Stromal cell of bone marrow (primary cell): ENCODE data around the gene RDH5.
A peak's percentile ranks its signal among the peaks of the same experiment; 100 is the strongest.

Experiments
- DNase-seq: peaks from one replicate; pipeline ENCODE4 v3.0.0-alpha.2; 2012; ENCODE audit warnings: low read depth

RDH5 gene

GRCh38 chr12:55712700-55713415 lies 7.3 kb upstream of the RDH5 start:
- no peak for DNase-seq

DNA sequence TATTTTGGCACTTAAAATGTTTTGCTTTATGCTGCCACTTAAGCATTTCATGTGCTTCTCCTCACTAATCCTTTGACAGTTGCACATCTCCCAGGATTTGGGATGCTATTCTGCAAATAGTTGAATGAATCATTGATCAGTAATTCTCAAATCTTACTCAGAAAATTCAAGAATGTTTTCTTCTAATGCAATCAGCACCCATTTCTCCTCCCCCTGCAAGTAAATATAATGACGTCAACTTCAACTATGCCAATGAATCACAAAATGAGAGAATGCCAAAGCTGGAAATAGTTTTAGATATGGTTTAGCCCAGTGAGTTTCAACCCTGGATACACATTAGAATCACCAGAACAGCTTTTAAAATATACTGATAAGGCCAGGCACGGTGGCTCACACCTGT lies 6.5 kb upstream of the RDH5 start:
- peak; percentile 86 for DNase-seq

DNA sequence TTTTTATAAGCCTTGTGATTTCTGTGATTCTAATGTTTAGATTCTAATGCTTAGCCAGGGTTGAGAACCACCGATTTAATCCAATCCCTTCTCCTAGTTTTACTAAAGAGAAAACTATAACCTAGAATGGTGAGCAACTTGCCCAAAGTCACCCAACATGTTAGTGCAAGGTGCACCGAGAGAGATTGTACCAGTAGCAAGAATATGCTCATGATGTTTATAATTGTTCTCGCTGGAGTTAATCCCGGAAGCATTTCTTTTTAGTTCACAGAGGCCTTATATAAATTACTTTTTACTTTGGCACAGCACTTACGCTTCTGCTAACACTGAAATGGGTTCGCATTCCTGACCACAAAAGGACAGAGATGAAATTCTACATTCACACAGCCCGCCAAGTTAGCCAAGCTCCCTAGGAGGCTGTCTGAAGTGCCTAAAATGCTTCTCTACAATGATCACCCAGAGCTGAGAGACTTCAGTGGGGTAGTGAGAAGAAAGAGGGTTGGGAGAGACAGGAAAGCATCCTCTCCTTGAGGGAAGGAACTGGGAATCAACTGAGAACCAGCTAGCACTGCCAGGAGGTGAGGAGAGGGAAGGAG lies 4.9 kb upstream of the RDH5 start:
- DNase-seq = no peak

DNA sequence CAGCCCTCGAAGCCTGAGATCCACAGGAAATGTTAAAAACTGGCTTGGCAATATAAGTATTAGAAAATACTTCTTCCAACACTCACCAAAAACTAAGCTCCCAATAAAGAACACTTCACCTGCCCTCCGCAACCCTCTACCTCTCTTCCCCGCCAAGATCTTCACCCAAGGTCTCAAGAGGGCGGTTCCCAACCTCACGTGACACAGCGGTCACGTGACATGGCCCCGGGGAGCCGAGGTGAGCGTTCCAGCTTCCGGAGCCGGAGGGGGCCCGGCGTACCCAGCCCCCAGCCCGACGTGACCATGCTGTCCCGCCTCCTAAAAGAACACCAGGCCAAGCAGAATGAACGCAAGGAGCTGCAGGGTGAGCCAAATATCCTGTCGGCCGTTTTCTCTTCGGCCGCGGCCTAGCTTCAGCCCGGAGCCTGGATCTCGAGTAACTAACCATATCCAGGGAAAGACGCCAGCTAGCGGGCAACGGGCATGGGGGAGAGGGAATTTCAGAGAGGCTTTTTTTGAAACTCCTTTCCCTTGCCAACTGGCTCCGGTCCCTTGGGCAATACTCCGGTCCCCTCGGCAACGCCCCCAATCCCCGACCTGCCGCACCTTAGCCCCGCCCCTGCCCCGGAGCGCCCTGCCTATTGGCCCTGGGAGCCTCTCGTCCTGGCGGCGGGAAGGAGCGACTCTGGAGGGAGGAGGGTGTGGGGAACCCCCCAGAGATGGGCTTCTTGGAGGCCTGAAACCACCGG lies 4.2 kb upstream of the RDH5 start, which contains the start of gene BLOC1S1:
TSS of gene BLOC1S1 (plus strand) at position 214 of the 749 bp plus-strand sequence. CDS start at position 220, 6 bp downstream.
- peak; percentile 76 for DNase-seq

DNA sequence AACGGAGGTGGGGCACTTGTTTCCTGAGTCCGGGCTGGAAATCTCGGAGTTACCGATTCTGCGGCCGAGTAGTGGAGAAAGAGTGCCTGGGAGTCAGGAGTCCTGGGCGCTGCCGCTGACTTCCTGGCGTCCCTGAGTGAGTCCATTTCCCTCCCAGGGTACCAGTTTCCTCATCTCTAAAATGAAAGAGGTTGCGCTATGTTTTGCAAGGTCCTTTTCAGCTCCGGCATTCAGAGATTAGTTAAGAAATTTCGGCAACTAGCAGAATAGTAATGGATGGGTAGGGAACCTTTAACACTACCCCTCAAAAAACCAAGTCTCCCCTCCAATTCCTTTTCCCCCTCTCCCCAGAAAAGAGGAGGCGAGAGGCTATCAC lies 3.6 kb upstream of the RDH5 start:
- DNase-seq = no peak

- DNase-seq = no peak
Observed at GRCh38 chr12:55717011-55718007, 2.9 kb upstream of the RDH5 start.

DNA sequence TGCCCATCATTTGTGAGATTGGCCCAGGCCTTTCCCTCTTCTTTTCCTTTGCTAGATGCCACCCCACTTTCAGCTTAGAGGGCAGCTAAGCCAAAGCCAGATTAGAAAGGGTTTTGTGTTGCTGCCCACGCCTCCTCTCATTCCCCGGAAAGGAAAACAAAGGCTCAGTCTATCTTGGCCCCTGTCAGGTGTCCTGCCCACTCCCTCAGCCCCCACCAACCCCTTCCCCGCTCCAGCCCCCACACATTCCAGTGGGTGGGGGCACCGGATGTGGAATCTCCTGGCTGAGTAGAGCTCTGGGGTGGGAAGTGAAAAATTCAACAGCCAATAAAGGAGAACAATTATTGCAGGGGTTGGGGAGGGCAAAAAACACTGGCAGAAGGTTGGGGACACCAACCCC lies 2.2 kb upstream of the RDH5 start:
- DNase-seq = no peak

DNA sequence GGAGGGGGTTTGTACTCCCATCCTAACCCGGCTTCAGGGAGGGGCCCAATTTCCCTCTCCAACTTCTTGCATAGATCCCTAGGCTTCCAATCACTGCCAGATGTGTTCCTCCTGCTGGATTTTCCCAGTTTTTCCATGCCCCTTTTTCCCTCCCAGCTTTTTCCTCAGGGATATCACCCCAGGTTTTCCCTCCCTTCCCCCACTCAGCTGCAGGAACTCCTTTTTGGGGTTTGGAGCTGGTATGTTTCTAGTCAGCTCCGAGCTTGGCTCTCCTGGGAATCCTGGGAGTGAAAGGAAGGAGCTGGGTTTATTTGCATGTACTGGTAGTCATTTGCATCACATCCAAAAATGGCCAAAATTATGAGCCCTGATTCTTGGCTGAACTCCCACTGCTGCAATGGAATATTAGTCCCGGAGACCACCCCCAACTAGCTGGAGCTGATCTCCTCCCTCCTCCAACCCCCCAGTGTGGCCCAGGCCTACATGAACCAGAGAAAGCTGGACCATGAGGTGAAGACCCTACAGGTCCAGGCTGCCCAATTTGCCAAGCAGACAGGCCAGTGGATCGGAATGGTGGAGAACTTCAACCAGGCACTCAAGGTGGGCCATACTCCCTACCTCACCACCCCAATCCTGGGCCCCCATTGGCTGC lies 1.4 kb upstream of the RDH5 start:
- DNase-seq = peak; percentile 61

- DNase-seq = no peak
Observed at GRCh38 chr12:55719371-55719770, 822 bp upstream of the RDH5 start.

DNA sequence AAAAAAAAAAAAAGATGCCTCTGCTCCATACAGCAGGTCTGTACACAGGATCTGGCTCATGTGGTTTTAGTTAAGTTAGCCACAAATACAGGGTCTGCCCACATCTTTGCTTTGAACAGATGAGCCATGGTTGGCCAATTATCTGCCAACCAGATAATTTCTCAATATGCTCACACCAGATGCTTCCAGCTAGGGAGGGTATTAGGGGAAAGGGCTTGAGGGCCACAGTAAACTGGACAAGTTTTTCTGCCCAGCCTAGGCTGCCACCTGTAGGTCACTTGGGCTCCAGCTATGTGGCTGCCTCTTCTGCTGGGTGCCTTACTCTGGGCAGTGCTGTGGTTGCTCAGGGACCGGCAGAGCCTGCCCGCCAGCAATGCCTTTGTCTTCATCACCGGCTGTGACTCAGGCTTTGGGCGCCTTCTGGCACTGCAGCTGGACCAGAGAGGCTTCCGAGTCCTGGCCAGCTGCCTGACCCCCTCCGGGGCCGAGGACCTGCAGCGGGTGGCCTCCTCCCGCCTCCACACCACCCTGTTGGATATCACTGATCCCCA lies 776 bp downstream of the RDH5 start:
- peak; percentile 87 for DNase-seq

DNA sequence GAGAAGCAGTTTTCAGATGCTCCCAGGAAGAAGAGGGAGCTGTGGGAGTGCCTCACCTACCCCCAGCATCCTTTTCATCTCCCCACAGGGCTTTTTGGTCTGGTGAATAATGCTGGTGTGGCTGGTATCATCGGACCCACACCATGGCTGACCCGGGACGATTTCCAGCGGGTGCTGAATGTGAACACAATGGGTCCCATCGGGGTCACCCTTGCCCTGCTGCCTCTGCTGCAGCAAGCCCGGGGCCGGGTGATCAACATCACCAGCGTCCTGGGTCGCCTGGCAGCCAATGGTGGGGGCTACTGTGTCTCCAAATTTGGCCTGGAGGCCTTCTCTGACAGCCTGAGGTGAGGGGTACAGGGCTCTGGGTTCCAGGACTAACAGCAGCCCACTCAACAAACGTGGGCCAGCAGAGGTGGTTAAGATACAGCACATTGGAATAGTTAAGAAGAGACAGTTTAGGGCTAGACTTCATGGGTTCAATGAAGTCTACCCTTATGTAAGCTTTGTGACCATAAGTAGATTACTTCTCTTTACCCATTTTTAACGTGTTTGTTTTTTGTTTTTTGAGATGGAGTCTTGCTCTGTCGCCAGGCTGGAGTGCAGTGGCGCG lies 1.5 kb downstream of the RDH5 start:
- no peak for DNase-seq

- DNase-seq = no peak
Observed at GRCh38 chr12:55722948-55723347, 2.8 kb downstream of the RDH5 start.

DNA sequence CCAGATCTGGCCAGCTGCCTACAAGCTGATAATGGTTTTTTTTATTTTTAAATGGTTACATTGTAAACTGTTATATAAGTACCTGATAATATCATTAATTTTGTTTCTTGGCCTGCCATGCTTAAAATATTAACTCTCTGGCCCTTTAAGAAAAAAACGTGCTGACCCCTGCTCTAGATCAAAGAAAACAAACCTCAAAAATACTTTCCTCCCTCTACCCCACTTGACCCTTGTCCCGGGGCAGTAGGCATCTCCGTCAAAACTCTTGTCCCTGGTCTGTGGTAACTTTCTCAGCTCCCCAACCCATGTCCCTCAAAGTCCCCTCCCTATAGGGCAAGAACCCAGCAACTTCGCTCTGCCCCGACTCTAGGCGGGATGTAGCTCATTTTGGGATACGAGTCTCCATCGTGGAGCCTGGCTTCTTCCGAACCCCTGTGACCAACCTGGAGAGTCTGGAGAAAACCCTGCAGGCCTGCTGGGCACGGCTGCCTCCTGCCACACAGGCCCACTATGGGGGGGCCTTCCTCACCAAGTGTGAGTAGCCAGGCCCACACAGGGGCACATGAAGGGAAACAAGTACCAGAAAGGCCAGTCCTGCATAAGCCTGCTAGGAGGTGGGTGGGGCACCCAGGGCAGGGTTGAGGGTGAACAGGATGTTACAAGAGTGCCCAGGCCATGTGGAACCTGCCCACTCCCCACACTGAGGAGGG lies 3.5 kb downstream of the RDH5 start:
- DNase-seq = no peak

DNA sequence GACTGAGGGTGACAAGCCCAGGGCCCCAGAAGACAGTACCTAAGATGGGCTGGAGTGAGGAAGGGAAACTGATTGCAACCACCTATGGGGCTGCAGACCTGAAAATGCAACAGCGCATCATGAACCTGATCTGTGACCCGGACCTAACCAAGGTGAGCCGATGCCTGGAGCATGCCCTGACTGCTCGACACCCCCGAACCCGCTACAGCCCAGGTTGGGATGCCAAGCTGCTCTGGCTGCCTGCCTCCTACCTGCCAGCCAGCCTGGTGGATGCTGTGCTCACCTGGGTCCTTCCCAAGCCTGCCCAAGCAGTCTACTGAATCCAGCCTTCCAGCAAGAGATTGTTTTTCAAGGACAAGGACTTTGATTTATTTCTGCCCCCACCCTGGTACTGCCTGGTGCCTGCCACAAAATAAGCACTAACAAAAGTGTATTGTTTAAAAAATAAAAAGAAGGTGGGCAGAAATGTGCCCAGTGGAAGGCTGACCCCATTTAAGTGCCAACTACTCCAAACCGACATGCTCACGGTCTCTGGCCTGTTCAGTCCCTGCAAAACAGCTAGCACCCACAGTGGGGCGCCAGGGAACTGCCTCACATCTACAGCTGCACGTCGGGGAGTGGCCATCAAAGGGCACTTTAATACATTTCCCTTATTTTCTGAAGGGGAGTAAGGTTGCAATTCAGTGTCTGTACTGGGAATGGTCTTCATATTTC lies 4.2 kb downstream of the RDH5 start:
- DNase-seq = no peak

- no peak for DNase-seq
Observed at GRCh38 chr12:55724940-55725309, 4.7 kb downstream of the RDH5 start.

DNA sequence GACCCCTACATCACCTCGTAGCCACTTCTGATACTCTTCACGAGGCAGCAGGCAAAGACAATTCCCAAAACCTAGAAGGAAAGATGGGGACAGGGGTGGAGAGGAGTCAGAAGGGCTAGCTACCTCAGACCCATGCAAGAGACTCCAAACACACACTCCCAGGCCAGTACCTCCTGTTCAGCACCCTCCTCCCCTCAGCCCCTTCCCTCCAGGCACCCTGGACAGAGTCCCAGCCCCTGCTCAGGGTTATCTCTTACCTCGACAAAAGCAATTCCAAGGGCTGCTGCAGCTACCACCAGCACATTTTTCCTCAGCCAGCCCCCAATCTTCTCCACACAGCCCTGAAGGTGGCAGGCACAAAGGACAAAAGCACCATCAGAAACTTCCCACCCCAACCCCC lies 5.4 kb downstream of the RDH5 start:
- DNase-seq = no peak

DNA sequence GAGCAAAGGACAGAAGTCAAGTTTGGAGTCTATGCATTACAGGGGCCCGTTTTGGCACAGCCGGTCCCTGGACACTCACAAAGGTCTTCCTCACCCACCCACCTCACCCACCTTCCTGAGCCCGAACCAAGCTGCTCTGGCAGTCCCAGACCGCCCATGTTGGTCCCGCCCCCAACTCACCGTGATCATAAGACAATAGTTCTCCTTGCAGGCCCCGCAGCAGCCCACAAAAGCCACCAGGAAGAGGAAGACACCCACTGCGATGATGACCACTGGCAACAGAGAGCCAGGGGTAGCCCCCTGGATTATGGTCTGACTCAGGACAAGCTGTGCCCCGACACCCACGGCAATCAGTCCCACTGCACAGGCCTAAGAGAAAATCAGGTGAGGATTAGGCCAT lies 6.8 kb downstream of the RDH5 start:
- DNase-seq = no peak

- no peak for DNase-seq
Observed at GRCh38 chr12:55727643-55728185, 7.5 kb downstream of the RDH5 start.
